Amniotic epithelial cell (primary cell): Measurements from ENCODE around the gene SLC39A12.
"Not testable (repeated sequence)": the region's sequence is repeated elsewhere in the genome, so short reads cannot be mapped to it uniquely, and the experiment has no call there.

ENCODE experiments used
- DNase-seq: peaks from one replicate; pipeline ENCODE4 v3.0.0-alpha.2; 2010; ENCODE audit warnings: low read depth

Gene SLC39A12

GRCh38 chr10:17951868-17952371, at the start of gene SLC39A12:
SLC39A12 (plus strand) TSS chr10:17951918; CDS start chr10:17953277, 1,359 bp downstream.
- peak; percentile 83 for DNase-seq

GRCh38 chr10:17904564-17904963, 47.2 kb upstream of the SLC39A12 start:
- no peak for DNase-seq

- DNase-seq = peak; percentile 74
Observed at GRCh38 chr10:17905491-17905890, 46.2 kb upstream of the SLC39A12 start.

- DNase-seq = peak; percentile 28
Observed at GRCh38 chr10:17906002-17906401, 45.7 kb upstream of the SLC39A12 start.

- no peak for DNase-seq
Observed at GRCh38 chr10:17907641-17908040, 44.1 kb upstream of the SLC39A12 start.

- DNase-seq = peak; percentile 57
Observed at GRCh38 chr10:17910125-17910789, 41.5 kb upstream of the SLC39A12 start.

GRCh38 chr10:17912754-17913153, 39.0 kb upstream of the SLC39A12 start:
- DNase-seq = no peak

GRCh38 chr10:17913604-17914003, 38.1 kb upstream of the SLC39A12 start:
- no peak for DNase-seq

GRCh38 chr10:17914169-17915045, 37.3 kb upstream of the SLC39A12 start:
- no peak for DNase-seq

GRCh38 chr10:17915181-17915580, 36.5 kb upstream of the SLC39A12 start:
- DNase-seq = peak; percentile 57

- no peak for DNase-seq
Observed at GRCh38 chr10:17918187-17918903, 33.4 kb upstream of the SLC39A12 start.

GRCh38 chr10:17921378-17921777, 30.3 kb upstream of the SLC39A12 start:
- no peak for DNase-seq

GRCh38 chr10:17923728-17924127, 28.0 kb upstream of the SLC39A12 start:
- DNase-seq = peak; percentile 92

- DNase-seq = no peak
Observed at GRCh38 chr10:17943033-17943745, 8.5 kb upstream of the SLC39A12 start.

GRCh38 chr10:17950269-17950668, 1.4 kb upstream of the SLC39A12 start:
- not testable (repeated sequence) for DNase-seq

GRCh38 chr10:17950726-17951125, 992 bp upstream of the SLC39A12 start:
- no peak for DNase-seq

GRCh38 chr10:17954372-17954771, 2.7 kb downstream of the SLC39A12 start:
- DNase-seq = not testable (repeated sequence)

GRCh38 chr10:17954861-17955260, 3.1 kb downstream of the SLC39A12 start:
- no peak for DNase-seq

GRCh38 chr10:17958049-17958448, 6.3 kb downstream of the SLC39A12 start:
- DNase-seq = no peak

GRCh38 chr10:17959870-17960269, 8.2 kb downstream of the SLC39A12 start:
- DNase-seq = no peak

- DNase-seq = peak; percentile 85
Observed at GRCh38 chr10:17961551-17962422, 10.1 kb downstream of the SLC39A12 start.
